Skeletal muscle tissue (tissue), 4 donors: ENCODE measurements around the gene ZNF333. TPM values are rescaled to one million over a fixed set of nuclear protein-coding genes. Genes with fewer than 3 reads are reported as not detected.

Experiments
- H3K27ac ChIP-seq: one replicate; pipeline ENCODE4 v1.7.0; 2013; ENCODE audit warnings: mild to moderate bottlenecking, low read depth, low read length, inconsistent platforms
- H3K27me3 ChIP-seq, 3 donors: one replicate each; pipeline ENCODE4 v1.7.0; 2013; ENCODE audit warnings: low read length in 3 of 3; ENCODE audit not compliant: control insufficient read depth in 3 of 3, insufficient read depth in 3 of 3
- H3K36me3 ChIP-seq, 3 donors: one replicate each; pipeline ENCODE4 v1.7.0; 2013; ENCODE audit warnings: low read length in 3 of 3; ENCODE audit not compliant: control insufficient read depth in 3 of 3, insufficient read depth in 3 of 3
- H3K4me1 ChIP-seq, 3 donors: one replicate each; pipeline ENCODE4 v1.7.0; 2013; ENCODE audit warnings: low read length in 3 of 3, mild to moderate bottlenecking in 3 of 3; ENCODE audit not compliant: control insufficient read depth in 3 of 3, insufficient read depth in 3 of 3
- H3K4me3 ChIP-seq, 3 donors: one replicate each; pipeline ENCODE4 v1.7.0; 2013; ENCODE audit warnings: low read length in 3 of 3
- H3K9ac ChIP-seq, 3 donors: one replicate each; pipeline ENCODE4 v1.7.0; 2013; ENCODE audit warnings: low read length in 3 of 3, mild to moderate bottlenecking in 3 of 3, moderate library complexity in 2 of 3, low read depth in 1 of 3
- H3K9me3 ChIP-seq, 3 donors: one replicate each; pipeline ENCODE4 v1.7.0; 2013; ENCODE audit warnings: low read length in 3 of 3; ENCODE audit not compliant: control insufficient read depth in 3 of 3
- total RNA-seq: library from RNA; depleted of rRNA; stranded (reverse); fragments of >200 nt; gene quantifications from one replicate; pipeline ENCODE4 v1.2.3, GENCODE V29; 2014
- donor health status: Osteomylitis.

ZNF333 gene
- total RNA-seq, 1 donor from 2014 or later = 12.0 TPM

DNA sequence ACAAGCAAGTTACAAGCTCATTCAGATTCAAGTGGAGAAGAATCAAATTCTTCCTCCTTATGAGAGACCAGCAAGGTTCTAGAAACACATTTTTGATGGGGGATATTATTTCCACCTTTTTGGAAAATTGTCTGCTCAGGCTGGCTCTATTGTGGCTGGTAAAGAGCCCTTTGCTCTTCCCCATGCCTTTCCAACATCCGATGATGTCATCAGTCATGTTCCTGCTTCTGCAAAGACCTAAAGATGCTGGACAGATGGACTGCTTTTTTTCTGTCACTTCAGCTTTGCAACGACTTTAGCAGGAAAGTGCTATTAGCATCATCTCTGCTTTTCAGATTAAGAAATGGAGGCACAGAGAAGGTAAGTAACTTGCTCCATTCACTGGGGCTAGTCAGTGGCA lies 19.4 kb upstream of the ZNF333 start:
- no peak overlapping the region for H3K4me3 ChIP-seq
- no peaks in the 10 kb centered on the region for H3K4me1 ChIP-seq
- no peak overlapping the region for H3K9ac ChIP-seq
- no peak overlapping the region for H3K27ac ChIP-seq
- H3K9me3 ChIP-seq = peaks cover 7 to 12% (median 8%) of the 10 kb centered on the region in 3 donors
- peaks cover 3 to 16% (median 10%) of the 10 kb centered on the region in 3 donors for H3K27me3 ChIP-seq
- H3K36me3 ChIP-seq = no peaks in the 10 kb centered on the region

- Histone ChIP-seq H3K9me3 (peaks cover 7 to 12% (median 8%) of the 10 kb centered on the region in 3 donors), H3K27me3 (peaks cover 3 to 16% (median 13%) of the 10 kb centered on the region in 3 donors), H3K4me3 (no peak overlapping the region), H3K36me3 (no peaks in the 10 kb centered on the region), H3K9ac (no peak overlapping the region), H3K27ac (no peak overlapping the region), H3K4me1 (no peaks in the 10 kb centered on the region)
These were observed 17.5 kb upstream of the ZNF333 start for GRCh38 chr19:14672188-14672872.

DNA sequence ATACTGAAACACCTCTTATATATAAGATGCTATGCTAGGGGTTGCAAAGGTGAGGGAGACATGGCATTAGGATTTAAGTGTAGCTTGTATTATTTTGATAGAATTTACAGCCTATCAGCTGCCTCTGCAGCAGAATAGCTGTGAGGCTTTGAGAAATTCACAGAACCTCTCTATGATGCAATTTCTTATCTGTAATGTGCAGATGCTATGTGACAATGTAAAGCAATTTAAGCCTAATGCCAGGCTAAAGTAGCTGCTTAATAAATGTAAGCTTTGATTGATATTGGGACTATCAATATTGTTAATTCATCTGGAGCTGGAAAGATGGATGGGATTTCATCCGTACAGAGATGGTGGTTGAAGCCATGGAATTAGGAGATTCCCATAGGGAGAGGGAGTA lies 16.8 kb upstream of the ZNF333 start:
- Histone ChIP-seq H3K27ac (no peak overlapping the region), H3K9ac (no peak overlapping the region), H3K27me3 (peaks cover 3 to 16% (median 13%) of the 10 kb centered on the region in 3 donors), H3K4me1 (no peaks in the 10 kb centered on the region), H3K4me3 (no peak overlapping the region), H3K9me3 (peaks cover 7 to 12% (median 8%) of the 10 kb centered on the region in 3 donors), H3K36me3 (no peaks in the 10 kb centered on the region)

DNA sequence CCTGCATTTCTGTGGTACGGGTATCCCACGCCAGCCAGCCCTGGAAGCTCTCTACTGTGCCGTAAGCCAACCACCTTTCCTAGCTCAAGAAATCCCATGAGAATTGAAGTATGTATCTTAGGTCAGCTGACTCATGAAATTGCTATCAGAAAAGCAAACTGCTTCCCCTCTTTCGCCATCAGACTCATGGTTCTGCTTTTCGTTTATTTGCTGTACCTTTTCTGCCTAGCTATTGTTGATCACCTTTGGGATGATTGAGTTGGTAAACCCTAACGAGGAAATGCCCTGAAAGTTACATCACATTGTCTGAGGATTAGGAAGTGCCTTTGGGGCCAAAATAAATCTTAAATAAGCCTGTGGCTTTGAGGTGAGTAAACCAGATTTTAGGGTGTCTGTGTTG lies 15.1 kb upstream of the ZNF333 start, which contains the start of gene ADGRE3:
TSS of gene ADGRE3 (minus strand) at position 81 of the 400 bp plus-strand sequence. CDS start at position 7, 74 bp downstream.
- Histone ChIP-seq H3K9me3 (peaks cover 7 to 12% (median 8%) of the 10 kb centered on the region in 3 donors), H3K27me3 (peaks cover 3 to 15% (median 13%) of the 10 kb centered on the region in 3 donors), H3K4me3 (no peak within 1 kb of the TSS), H3K27ac (no peak within 1 kb of the TSS), H3K36me3 (no peaks in the 10 kb centered on the region), H3K9ac (no peak within 1 kb of the TSS), H3K4me1 (no peaks in the 10 kb centered on the region)

DNA sequence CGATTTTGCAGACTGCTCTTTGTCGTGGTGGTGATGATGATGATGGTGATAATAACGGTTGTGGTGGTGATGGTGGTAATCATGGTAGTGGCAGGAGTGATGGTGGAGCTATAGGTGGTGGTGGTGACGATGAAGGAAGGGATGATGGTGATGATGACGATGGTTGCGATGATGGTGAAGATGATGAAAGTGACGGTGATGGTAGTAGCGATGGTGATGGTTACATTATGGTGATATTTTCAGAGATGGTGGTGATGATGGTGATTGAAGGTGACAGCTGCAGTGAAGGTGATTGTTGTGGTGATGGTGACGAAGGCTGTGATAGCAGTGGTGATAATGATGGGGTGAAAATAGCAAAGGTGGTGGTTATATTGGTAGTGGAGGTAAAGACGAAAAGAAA lies 13.1 kb upstream of the ZNF333 start:
- Histone ChIP-seq H3K27me3 (peaks cover 3 to 10% (median 10%) of the 10 kb centered on the region in 3 donors), H3K9me3 (no peaks in the 10 kb centered on the region), H3K9ac (no peak overlapping the region), H3K36me3 (no peaks in the 10 kb centered on the region), H3K27ac (no peak overlapping the region), H3K4me1 (no peaks in the 10 kb centered on the region), H3K4me3 (no peak overlapping the region)

- no peak overlapping the region for H3K27ac ChIP-seq
- H3K4me1 ChIP-seq = no peaks in the 10 kb centered on the region
- no peaks in the 10 kb centered on the region for H3K9me3 ChIP-seq
- H3K27me3 ChIP-seq = peaks cover 6 to 10% (median 8%) of the 10 kb centered on the region in 3 donors
- no peak overlapping the region for H3K4me3 ChIP-seq
- no peaks in the 10 kb centered on the region for H3K36me3 ChIP-seq
- no peak overlapping the region for H3K9ac ChIP-seq
These were observed 12.4 kb upstream of the ZNF333 start for GRCh38 chr19:14677464-14677863.

DNA sequence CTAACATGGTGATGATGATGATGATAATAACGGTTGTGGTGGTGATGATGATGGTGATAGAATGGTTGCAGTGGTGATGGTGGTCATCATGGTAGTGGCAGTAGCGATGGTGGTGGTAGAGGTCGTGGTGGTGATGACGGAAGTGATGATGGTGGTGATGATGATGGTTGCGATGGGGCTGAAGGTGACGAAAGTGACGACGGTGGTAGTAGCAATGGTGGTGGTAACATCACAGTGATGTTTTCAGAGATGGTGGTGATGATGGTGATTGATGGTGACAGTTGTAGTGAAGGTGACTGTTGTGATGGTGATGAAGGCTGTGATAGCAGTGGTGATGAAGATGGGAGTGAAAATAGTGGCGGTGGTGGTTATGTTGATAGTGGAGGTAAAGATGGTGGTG lies 11.6 kb upstream of the ZNF333 start:
- H3K27ac ChIP-seq = no peak overlapping the region
- H3K4me3 ChIP-seq = no peak overlapping the region
- H3K4me1 ChIP-seq = no peaks in the 10 kb centered on the region
- H3K9ac ChIP-seq = no peak overlapping the region
- no peaks in the 10 kb centered on the region for H3K9me3 ChIP-seq
- peaks cover 7 to 8% (median 8%) of the 10 kb centered on the region in 3 donors for H3K27me3 ChIP-seq
- no peaks in the 10 kb centered on the region for H3K36me3 ChIP-seq

GRCh38 chr19:14682084-14682483 lies 7.8 kb upstream of the ZNF333 start:
- Histone ChIP-seq H3K9me3 (no peaks in the 10 kb centered on the region), H3K4me3 (no peak overlapping the region), H3K4me1 (no peaks in the 10 kb centered on the region), H3K36me3 (no peaks in the 10 kb centered on the region), H3K27ac (no peak overlapping the region), H3K9ac (no peak overlapping the region), H3K27me3 (peaks cover 2 to 9% (median 9%) of the 10 kb centered on the region in 3 donors)

- Histone ChIP-seq H3K27ac (no peak overlapping the region), H3K4me1 (no peaks in the 10 kb centered on the region), H3K27me3 (peaks cover 2 to 9% (median 9%) of the 10 kb centered on the region in 3 donors), H3K4me3 (no peak overlapping the region), H3K9me3 (no peaks in the 10 kb centered on the region), H3K36me3 (no peaks in the 10 kb centered on the region), H3K9ac (no peak overlapping the region)
These were observed 6.4 kb upstream of the ZNF333 start for GRCh38 chr19:14683439-14683838.

DNA sequence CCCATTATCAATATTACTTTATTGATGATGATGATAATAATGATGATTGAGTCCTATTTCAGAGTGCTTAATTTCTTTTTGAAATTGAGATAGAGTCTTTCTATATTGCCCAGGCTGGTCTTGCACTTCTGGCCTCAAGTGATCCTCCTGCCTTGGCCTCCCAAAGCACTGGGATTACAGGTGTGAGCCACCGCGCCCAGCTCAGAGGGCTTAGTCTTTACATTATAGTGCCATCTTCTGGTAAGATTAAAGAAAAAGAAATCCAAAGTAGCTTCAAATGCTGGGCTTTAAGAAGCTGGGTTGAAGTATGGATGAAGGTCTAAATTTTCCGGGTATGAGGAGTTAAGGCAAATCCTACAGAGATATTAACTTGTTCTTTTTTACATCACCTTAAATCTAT lies 3.4 kb upstream of the ZNF333 start:
- no peak overlapping the region for H3K9ac ChIP-seq
- no peak overlapping the region for H3K27ac ChIP-seq
- peaks cover 9 to 12% (median 11%) of the 10 kb centered on the region in 3 donors for H3K4me1 ChIP-seq

More for the DNA sequence above, 3.4 kb upstream of the ZNF333 start:
- Histone ChIP-seq H3K27me3 (peaks cover 2 to 9% (median 6%) of the 10 kb centered on the region in 3 donors), H3K36me3 (no peaks in the 10 kb centered on the region), H3K4me3 (no peak overlapping the region), H3K9me3 (no peaks in the 10 kb centered on the region)
